ENCODE data around the gene PKD2L2.
"Not testable (repeated sequence)": the region's sequence is repeated elsewhere in the genome, so short reads cannot be mapped to it uniquely, and the experiment has no call there.

The PKD2L2 gene

GRCh38 chr5:137890845-137891244 lies 1.6 kb downstream of the PKD2L2 start:
- no peak for DNase-seq

- no peak for DNase-seq
Measured at GRCh38 chr5:137891849-137892248, 2.6 kb downstream of the PKD2L2 start.

DNA sequence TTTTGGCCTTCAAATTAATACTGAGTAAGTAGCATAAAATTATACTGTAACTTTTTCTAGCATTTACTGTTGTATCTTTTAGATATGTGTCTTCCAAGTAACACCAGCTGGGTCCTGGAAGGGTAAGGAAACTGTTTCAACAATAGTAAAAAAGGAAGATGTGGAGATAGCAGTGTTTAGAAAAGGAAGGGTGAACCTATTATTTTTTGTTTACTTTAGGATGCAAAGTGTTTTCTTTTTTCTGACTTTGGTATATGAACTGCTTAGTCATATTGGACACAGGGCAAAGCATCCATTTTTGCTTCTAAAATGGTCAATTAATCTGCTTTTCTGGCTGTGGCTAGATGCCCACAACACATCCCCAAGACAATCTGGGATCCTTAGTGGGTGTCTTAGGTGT lies 5.3 kb downstream of the PKD2L2 start:
- no peak for DNase-seq

DNA sequence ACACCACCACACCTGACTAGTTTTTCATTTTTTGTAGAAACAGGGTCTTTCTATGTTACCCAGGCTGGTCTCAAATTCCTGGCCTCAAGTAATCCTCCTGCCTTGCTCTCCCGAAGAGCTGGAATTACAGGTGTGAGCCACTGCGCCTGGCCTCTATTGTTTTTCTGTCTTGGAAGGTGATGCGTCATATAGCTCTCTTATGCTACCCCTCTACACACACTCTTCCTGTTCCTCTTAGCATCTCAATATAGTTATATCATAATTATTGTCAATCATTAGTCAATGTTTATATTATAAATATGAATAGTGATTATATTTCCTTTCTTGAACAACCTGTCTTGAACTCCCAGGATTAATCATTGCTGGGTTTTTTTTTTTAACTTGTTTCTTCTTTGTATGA lies 7.3 kb downstream of the PKD2L2 start:
- no peak for DNase-seq

DNA sequence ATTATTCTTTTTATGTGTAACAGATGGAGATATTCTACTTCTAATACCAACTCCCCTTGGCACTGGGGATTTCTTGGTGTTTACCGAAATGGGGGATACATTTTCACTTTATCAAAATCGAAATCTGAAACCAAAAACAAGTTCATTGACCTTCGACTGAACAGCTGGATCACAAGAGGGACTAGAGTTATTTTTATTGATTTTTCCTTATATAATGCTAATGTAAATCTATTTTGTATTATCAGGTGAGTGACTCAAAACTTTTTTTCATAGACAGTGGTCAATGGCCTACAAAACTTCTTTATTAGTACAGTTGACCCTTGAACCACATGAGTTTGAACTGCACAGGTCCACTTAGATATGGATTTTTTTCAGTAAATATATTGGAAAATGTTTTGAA lies 10.2 kb downstream of the PKD2L2 start:
- DNase-seq, result no peak

DNA sequence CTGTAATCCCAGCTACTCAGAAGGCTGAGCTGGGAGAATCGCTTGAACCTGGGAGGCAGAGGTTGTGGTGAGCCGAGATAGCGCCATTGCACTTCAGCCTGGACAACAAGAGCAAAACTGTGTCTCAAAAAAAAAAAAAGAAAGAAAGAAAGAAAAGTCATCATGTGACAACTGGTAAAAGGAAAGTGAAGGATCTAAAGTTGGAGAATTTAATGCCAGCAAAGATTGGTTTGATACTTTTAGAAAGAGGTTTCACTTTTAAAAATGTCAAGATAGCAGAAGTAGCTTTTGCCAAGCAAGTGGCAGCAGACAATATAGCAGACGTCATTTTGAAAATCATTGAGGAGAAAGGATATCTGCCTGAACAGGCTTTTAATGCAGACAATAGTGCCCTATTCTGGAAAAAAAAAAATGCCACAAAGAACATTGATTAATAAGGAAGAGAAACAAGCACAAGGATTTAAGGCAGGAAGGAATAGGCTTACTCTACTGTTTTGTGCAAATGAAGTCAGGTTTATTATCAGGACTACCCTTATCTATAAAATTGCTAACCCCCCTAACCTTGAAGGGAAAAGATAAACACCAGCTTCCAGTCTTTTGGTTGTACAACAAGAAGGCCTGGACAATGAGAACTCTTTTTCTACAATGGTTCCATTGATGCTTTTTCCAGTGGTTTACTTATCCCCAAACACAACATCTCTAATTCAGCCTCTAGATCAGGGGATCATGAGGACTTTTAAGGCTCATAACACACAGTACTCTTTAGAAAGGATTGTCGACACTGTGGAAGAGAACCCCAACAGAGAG lies 12.0 kb downstream of the PKD2L2 start:
- DNase-seq, result no peak

- DNase-seq, result no peak
Measured at GRCh38 chr5:137902408-137903133, 13.3 kb downstream of the PKD2L2 start.

DNA sequence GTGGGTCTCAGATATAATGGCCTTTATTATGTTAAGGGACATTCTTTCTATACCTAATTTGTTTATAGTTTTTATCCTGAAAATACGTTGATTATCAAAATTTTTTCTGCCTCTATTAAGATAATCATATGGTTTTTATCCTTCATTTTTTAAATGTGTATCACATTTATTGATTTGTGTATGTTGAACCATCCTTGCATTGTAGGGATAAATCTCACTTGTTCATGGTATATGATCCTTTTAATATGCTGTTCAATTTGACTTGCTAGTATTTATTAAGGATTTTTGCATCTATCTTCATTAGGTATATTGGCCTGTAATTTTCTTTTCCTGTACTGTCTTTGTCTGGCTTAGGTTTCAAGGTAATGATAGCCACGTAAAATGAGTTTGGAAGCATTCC lies 25.5 kb downstream of the PKD2L2 start:
- DNase-seq, result no peak

GRCh38 chr5:137916923-137917322 lies 27.7 kb downstream of the PKD2L2 start:
- DNase-seq, result no peak

DNA sequence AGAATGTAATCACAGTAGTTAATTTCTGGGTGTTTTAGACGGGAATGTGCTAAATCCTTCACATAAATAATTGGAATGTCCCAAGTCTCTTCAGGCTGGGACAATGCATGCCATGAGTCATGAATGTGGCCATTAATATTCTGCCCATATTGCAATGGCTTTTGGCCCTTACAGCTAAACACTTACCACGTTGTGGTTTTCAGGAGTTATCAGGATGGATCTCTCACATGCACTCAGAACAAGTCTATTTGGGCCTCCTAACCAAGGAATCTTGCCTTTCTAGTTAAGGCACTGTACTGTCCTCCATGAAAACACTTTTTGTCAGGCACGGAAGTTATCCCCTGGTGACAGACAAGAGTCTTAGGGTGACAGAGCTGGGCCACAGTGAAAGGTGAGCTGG lies 32.7 kb downstream of the PKD2L2 start:
- no peak for DNase-seq

DNA sequence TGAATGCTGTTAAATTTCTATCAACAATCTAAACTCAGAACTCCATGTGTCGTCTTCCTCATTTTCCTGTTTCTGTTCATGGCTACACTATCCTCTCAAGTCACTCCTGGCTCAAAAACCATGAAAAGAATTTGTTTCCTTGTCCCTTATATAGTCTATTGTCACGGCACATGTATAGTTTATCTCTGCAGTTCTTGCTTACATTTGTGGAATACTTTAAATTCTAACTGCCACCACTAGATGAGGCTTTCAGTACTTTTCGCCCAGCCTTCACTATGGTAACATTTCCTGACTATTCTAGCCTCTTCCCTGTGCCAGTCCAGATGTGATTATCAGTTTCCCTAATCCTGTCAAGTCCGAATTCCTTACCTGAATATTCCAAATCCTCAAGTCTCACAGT lies 34.6 kb downstream of the PKD2L2 start:
- no peak for DNase-seq

DNA sequence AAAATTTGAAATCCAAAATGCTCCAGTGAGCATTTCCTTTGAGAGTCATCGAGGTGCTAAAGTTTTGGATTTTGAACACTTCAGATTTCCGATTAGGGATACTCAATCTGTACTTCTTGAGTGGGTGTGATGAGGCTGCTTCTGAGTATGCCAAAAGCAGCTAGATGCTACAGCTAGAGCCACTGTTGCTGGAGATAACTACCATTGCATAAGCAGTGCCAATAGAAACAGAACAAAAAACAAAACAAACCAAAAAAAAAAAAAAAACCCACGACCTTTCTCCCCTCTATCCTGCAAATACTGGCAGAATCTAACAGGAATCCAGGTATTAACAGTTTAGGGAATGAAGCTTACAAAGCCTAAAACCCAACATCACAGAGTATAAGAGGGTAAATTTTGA lies 43.5 kb downstream of the PKD2L2 start:
- DNase-seq, result no peak

- no peak for DNase-seq
Measured at GRCh38 chr5:137933491-137933911, 44.2 kb downstream of the PKD2L2 start.

- DNase-seq, result no peak
Measured at GRCh38 chr5:137935190-137935589, 45.9 kb downstream of the PKD2L2 start.

GRCh38 chr5:137935694-137936093 lies 46.4 kb downstream of the PKD2L2 start:
- DNase-seq, result no peak

GRCh38 chr5:137937994-137938750 lies 48.9 kb downstream of the PKD2L2 start:
- DNase-seq, result no peak

- no peak for DNase-seq
Measured at GRCh38 chr5:137938751-137939143, 49.5 kb downstream of the PKD2L2 start.

DNA sequence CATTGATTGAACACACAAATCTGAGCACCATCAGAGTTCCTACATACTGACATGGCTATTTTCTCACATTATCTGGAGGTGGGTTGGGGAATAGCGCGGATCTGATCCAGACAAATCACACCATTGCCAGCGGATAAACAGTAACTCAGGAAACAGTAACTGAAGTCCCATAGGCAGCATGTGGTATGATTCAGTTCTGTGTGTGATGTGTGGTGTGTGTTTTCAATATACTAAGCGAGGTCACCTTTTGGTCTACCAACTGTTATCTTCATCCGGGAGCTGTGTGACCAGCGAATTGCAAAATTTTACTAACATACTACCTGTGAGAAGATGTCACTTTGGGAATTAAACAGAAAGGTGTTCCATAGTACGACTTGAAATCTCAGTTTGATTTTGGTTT lies 50.1 kb downstream of the PKD2L2 start:
- DNase-seq, result no peak

GRCh38 chr5:137944280-137944679 lies 55.0 kb downstream of the PKD2L2 start:
- DNase-seq, result not testable (repeated sequence)

GRCh38 chr5:137945825-137946224 lies 56.6 kb downstream of the PKD2L2 start:
- no peak for DNase-seq

DNA sequence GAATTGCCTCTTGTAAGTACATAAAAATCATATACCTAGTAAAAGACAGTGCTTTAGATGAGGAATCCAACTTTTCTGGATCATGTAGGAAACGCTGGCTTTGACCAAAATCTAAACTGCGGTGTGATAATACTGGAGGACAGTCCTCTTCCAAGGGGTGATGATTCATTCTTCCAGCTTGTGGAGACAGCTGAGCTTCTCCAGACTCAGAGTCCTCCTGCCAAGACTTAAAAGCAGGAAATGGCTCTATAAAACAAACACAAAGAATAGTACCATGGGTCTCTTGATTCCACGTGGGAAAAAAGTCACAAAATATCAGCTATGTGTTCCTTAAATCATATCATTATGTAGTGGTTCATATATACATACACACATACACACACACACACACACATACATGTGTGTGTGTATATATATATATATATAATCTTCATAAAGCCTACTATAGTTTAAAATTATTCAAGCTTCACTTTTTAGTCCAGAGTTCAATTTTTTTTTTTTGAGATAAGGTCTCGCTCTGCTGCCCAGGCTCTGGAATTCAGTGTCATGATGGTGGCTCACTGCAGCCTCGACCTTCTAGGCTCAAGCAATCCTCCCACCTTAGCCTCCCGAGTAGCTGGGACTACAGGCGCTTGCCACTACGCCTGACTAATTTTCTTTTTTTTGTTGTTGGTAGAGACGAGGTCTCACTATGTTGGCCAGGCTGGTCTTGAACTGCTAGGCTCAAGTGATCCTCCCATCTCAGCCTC lies 65.0 kb downstream of the PKD2L2 start:
- no peak for DNase-seq

- no peak for DNase-seq
Measured at GRCh38 chr5:137957948-137958347, 68.7 kb downstream of the PKD2L2 start.

DNA sequence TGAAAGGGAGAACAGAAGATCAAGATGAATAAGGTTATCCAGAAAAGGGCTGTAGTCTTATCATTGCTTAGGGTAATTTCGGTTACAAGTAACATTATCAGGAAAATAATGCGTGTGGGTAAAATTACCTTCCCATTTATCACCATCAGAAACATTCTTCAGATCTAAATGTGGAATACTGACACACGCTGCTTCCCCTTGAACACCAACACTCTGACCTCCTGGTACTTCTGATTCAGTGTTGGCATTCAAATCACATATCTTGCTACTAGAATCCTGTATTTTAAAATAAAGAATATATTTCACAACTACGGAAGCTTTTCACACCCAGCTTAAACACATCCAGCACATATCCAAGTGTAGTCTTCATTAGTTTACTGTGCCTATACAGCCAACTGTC lies 70.2 kb downstream of the PKD2L2 start:
- no peak for DNase-seq

All from NCI-H1092 treated with DMSO at 0.1 percent for 48 hours (cell line).